Ecto neural progenitor cell (in vitro differentiated cells): ENCODE results near the gene PTPRU.

Experiments
- DNase-seq: peaks from one replicate; pipeline ENCODE4 v3.0.0-alpha.2; 2018; ENCODE audit warnings: low spot score

PTPRU gene

DNA sequence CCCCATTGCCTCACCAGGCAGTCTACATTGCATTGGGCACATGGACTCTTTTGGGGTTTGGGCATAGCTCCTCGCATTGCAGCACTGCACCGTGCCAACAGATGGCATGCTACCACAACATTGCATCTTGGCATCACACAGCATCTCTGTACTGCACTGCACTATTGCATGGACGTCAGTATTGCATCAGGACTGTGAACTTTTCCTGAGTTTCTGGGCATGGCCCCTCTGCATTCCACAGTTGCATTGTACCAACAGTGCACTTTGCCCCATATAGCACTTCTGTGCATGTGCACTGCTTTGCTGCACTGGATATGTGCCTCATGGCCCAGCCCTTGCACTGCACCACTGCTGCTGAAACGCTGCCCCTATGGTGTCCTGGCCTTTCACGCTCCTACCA is 9.6 kb downstream of the PTPRU start:
- peak; percentile 47 for DNase-seq

- DNase-seq: no peak
Measured at GRCh38 chr1:29247044-29247443, 10.7 kb downstream of the PTPRU start.

GRCh38 chr1:29247571-29248273 is 11.4 kb downstream of the PTPRU start:
- no peak for DNase-seq

- DNase-seq: no peak
Measured at GRCh38 chr1:29248409-29248808, 12.1 kb downstream of the PTPRU start.

GRCh38 chr1:29249170-29249691 is 12.9 kb downstream of the PTPRU start:
- DNase-seq: peak; percentile 84

- DNase-seq: no peak
Measured at GRCh38 chr1:29249951-29250581, 13.7 kb downstream of the PTPRU start.

DNA sequence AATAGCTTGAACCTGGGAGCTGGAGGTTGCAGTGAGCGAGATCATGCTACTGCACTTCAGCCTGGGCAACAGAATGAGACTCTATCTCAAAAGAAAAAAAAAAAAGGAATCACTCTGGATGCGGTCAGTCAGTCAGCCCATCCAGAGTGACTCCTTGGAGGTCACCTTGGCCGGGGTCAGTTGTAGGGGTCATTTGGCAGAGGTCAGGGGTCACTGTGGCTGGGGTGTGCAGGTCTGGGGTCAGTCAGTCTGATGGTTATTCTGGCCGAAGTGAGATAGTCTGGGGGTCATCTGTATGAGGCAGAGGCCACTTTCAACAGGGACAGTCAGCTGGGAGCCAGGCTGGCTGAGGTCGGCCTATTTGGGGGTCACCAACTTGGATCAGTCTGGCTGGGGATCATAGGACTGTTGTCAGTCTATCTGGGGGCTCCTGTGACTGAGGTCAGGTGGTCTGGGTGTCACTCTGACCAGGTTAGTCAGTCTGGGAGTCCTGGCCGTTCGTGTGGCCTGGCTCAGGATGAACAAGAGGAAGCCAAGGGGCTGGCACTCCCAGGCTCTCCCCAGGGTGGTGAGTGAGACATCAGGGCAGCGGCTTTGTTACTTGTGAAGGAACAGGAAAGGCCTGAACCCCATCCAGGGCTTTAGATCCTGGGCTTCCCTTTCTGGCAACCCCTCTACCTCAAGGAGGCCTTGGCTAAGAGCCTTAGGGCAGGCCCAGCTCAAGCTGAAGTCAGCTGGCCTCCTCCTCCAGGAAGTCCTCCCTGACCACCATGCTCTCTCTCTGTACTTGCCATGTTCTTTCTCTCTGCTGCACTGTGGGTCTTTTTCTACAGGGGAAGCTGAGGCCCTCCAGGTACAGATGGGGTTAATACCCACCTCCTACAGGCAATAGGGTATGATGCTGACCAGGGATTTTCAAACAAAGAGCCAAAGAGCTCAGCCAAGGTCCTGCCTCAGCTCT is 15.1 kb downstream of the PTPRU start:
- no peak for DNase-seq

DNA sequence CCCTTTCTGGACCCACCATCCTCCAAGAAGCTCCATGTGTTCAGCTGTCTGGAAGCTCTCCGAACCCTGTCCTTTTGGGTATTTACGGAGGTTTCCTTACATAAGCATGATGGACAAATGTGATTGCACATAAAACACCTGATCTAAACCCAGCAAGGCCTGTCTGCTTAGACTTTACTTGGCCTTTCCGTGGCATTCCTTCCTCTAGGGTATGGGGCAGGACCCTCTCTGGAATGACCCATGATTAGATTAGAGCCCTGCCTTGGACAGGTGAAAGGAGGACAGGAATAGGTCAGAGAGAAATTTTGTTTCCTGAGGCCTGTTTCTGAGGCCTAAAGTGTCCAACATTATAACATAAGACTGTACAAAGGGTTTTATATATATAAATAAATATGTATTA is 16.9 kb downstream of the PTPRU start:
- no peak for DNase-seq

GRCh38 chr1:29254346-29254745 is 18.0 kb downstream of the PTPRU start:
- no peak for DNase-seq

GRCh38 chr1:29255134-29255666 is 18.9 kb downstream of the PTPRU start:
- no peak for DNase-seq

- no peak for DNase-seq
Measured at GRCh38 chr1:29256394-29256793, 20.1 kb downstream of the PTPRU start.

DNA sequence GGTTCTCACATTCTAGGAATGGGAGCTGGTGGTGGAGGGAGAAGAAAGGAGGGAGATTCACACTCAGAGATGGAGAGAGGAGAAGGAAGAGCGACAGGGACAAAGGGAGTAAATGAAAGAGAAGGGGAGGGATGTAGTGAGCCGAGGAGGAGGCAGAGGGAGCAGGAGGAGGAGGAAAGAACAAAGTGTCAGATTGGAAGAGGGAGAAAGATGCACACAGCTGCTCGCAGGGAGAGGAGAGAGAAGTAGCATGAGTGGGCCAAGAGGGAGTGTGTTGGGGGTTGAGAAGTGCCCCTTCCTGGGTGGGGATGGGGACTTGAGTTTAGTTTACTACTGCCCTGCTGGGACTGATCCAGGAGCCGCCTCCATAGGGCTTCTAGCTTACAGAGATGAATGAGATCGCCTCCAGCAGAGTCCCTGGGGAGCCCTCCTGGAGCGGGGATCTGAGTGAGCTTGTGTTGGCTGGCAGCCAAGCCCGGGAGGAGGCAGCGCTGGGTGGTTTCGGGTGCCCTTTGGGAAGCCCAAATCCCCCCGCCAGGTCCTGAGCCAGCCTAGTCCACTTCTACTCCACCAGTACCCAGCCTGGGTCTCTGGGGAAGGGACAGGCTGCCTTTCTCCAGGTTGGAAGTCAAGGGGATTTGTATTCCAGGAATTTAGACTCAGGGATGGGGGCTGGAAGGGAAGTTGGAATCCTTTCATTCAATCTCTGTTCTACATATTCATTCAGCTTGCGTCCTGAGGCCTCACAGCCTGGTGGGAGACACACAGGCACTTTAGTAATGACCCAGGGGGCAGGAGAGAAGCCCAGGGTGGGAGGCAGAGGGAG is 20.9 kb downstream of the PTPRU start:
- DNase-seq: no peak

GRCh38 chr1:29258189-29258975 is 22.1 kb downstream of the PTPRU start:
- no peak for DNase-seq

GRCh38 chr1:29258976-29259801 is 22.9 kb downstream of the PTPRU start:
- no peak for DNase-seq

DNA sequence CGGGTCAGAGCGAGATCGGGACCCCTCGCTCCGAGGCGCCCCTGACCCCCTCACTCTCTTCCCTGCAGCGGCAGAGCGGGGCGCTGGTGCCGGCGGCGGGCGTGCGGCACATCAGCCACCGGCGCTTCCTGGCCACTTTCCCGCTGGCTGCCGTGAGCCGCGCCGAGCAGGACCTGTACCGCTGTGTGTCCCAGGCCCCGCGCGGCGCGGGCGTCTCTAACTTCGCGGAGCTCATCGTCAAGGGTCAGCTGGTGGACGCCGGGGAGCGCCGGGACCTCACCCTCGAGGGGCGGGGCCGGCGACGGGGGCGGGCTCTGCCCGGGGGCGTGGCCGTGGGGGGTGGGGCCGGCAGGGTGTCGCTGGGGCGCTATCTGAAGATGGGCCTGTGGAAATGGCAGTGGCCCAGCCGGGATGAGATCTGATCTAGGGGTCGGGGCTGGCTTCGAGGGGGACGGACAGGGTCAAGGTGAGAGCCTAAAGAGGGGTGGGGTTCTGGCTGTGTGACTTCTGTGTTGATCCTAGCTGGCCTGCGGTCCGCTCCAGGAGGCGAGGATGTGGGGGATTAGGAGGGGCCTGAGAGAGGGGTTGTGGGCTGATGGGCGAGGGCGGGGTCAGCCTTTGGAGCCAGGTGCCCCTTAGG is 23.6 kb downstream of the PTPRU start:
- peak; percentile 81 for DNase-seq

DNA sequence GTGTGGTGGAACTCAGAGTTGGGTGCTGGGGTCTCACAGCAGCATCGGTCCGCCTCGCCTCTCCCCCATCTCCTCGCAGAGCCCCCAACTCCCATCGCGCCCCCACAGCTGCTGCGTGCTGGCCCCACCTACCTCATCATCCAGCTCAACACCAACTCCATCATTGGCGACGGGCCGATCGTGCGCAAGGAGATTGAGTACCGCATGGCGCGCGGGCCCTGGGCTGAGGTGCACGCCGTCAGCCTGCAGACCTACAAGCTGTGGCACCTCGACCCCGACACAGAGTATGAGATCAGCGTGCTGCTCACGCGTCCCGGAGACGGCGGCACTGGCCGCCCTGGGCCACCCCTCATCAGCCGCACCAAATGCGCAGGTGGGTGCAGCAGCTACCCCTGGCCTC is 24.2 kb downstream of the PTPRU start:
- no peak for DNase-seq

DNA sequence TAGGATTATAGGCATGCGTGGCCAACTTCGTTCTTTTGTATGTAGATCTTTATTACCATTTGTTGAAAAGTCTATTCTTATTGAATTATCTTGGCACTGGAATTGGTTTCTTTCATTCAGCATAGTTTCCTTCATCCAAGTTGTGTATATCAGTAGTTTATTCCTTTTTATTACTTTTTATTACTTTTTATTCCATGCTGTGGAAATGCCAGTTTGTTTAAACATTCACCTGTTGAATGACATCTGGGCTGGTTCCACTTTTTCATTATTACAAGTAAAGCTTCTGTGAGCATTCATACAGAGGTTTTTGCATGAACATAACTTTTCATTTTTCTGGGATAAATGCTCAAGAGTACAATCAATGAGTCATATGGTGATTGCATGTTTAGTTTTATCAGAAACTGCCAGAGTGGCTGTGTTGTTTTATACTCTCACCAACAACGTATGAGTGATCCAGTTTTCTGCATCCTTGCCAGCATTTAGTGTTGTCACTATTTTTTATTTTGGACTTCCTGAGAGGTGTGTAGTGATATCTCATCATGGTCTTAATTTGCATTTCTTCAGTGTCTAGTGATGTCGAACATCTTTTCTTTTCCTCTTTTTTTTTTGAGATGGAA is 28.6 kb downstream of the PTPRU start:
- DNase-seq: no peak

GRCh38 chr1:29266912-29267311 is 30.6 kb downstream of the PTPRU start:
- DNase-seq: no peak
